Gastroesophageal sphincter (tissue), 4 donors: Measurements from ENCODE around the gene ECSIT. TPM values are rescaled to one million over a fixed set of nuclear protein-coding genes. Genes with fewer than 3 reads are reported as not detected.

Experiments
- ATAC-seq: fragments of 150-250 bp; one replicate; pipeline ENCODE4 v1.9.1; 2016; ENCODE audit warnings: mild to moderate bottlenecking, moderate library complexity
- H3K27ac ChIP-seq, 4 donors: fragments of 200-600 bp; sonication (generic) in 3 of 4; 1 replicate in 3 of 4; 2 replicates in 1 of 4; pipeline ENCODE4 v1.5.1; 2016 to 2019
- H3K27me3 ChIP-seq: fragments of 200-600 bp; sonication (generic); one replicate; pipeline ENCODE4 v1.5.1; 2019
- H3K36me3 ChIP-seq, 2 donors: fragments of 200-600 bp; sonication (generic); one replicate each; pipeline ENCODE4 v1.5.1; 2019; ENCODE audit warnings: control low read depth in 1 of 2
- H3K4me1 ChIP-seq, 3 donors: fragments of 200-600 bp; sonication (generic); 1 replicate in 2 of 3; 2 replicates in 1 of 3; pipeline ENCODE4 v1.5.1; 2016 to 2019; ENCODE audit warnings: control low read depth in 2 of 3
- H3K4me3 ChIP-seq, 2 donors: fragments of 200-600 bp; sonication (generic); one replicate each; pipeline ENCODE4 v1.5.1; 2019; ENCODE audit warnings: mild to moderate bottlenecking in 1 of 2, moderate library complexity in 1 of 2
- H3K9me3 ChIP-seq, 3 donors: fragments of 200-600 bp; sonication (generic); one replicate each; pipeline ENCODE4 v1.5.1; 2017 to 2019; ENCODE audit warnings: control low read depth in 2 of 3
- EP300 ChIP-seq: sonication (generic); formaldehyde crosslinking; IDR thresholded peaks from one replicate; pipeline ENCODE4 v1.6.1; 2017; ENCODE audit warnings: antibody characterized with exemption, mild to moderate bottlenecking
- POLR2A ChIP-seq, 2 donors: fragments of 450-650 bp; IDR thresholded peaks; one replicate each; pipeline ENCODE4 v1.6.1; 2017; ENCODE audit warnings: antibody characterized with exemption in 2 of 2, mild to moderate bottlenecking in 2 of 2, moderate library complexity in 1 of 2
- POLR2AphosphoS5 ChIP-seq: sonication (generic); formaldehyde crosslinking; IDR thresholded peaks from one replicate; pipeline ENCODE4 v1.6.1; 2017; ENCODE audit warnings: antibody characterized with exemption
- WGBS, 2 donors: methylation state at CpG; one replicate each; pipeline ENCODE4 v1.1.5; 2018; ENCODE audit warnings: low coverage in 1 of 2; 5-methylcytosine and 5-hydroxymethylcytosine counted together
- total RNA-seq, 4 donors: library from RNA; depleted of rRNA; stranded (reverse); fragments of >200 nt; gene quantifications; one replicate each; pipeline ENCODE4 v1.1.0, GENCODE V29; 2016
- TF ChIP-seq, protein P1 (sequence below), 4 experiments: fragments of 200-600 bp in 2 of 4; fragments of 450-650 bp in 2 of 4; sonication (generic) in 1 of 4; IDR thresholded peaks; one replicate each; pipeline ENCODE4 v1.5.1; 2017 to 2019; ENCODE audit warnings: antibody characterized with exemption in 4 of 4, mild to moderate bottlenecking in 2 of 4, moderate library complexity in 2 of 4

ECSIT gene
- total RNA-seq, 4 donors from 2014 or later = 50.1 to 88.3 (median 65.2) TPM

- ATAC-seq = no peak
- Histone ChIP-seq H3K27me3 (no peaks in the 10 kb centered on the region), H3K4me1 (peaks cover 0 to 5% (median 0%) of the 10 kb centered on the region in 3 donors), H3K9me3 (no peaks in the 10 kb centered on the region), H3K4me3 (no peak overlapping the region), H3K36me3 (peaks cover 0 to 64% of the 10 kb centered on the region in 2 donors), H3K27ac (no peak overlapping the region)
- TF ChIP-seq POLR2A (IDR thresholded peaks at IDR 0.05) = no peak
- TF ChIP-seq, protein P1, sequence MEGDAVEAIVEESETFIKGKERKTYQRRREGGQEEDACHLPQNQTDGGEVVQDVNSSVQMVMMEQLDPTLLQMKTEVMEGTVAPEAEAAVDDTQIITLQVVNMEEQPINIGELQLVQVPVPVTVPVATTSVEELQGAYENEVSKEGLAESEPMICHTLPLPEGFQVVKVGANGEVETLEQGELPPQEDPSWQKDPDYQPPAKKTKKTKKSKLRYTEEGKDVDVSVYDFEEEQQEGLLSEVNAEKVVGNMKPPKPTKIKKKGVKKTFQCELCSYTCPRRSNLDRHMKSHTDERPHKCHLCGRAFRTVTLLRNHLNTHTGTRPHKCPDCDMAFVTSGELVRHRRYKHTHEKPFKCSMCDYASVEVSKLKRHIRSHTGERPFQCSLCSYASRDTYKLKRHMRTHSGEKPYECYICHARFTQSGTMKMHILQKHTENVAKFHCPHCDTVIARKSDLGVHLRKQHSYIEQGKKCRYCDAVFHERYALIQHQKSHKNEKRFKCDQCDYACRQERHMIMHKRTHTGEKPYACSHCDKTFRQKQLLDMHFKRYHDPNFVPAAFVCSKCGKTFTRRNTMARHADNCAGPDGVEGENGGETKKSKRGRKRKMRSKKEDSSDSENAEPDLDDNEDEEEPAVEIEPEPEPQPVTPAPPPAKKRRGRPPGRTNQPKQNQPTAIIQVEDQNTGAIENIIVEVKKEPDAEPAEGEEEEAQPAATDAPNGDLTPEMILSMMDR (IDR thresholded peaks at IDR 0.05) = no peak
- no peak for TF ChIP-seq POLR2AphosphoS5
- TF ChIP-seq EP300 = no peak
- 95 to 100% methylated on average over 2 to 4 of the region's 6 CpGs for WGBS, 2 donors
Measured at GRCh38 chr19:11499220-11499726, 29.7 kb downstream of the ECSIT start.

DNA sequence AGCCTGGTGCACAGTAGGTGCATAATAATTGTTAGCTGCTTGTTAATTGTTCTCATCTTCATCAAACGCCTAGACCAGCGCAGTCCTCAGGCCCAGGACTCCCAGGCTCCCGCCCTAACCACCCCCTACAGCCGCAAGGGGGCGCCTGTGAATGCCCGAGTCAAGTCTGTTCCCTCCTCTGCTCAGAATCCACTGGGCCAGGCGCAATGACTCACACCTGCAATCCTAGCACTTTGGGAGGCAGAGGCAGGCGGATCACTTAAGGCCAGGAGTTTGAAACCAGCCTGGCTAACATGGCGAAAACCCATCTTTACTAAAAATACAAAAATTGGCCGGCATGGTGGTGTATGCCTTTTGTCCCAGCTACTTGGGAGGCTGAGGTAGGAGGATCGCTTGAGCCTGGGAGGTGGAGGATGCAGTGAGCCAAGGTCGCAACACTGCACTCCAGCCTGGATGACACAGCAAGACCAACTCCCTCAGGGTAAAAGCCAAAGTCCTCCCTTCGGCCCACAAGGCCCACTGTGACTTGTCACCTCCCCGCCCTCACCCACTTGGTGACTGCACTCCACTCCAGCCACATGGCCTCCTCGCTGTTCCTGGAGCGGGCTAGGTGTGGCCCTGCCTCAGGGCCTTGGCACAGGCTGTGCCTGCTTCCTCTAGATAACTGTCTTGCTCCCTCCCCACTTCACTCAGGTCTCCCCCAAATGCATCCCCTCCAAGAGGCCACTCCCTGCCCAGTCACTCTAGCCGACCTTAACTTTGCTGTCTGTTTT lies 32.4 kb downstream of the ECSIT start:
- Histone ChIP-seq H3K36me3 (peaks cover 0 to 77% of the 10 kb centered on the region in 2 donors), H3K9me3 (no peaks in the 10 kb centered on the region), H3K27me3 (no peaks in the 10 kb centered on the region), H3K27ac (no peak overlapping the region), H3K4me1 (peaks cover 0 to 4% (median 0%) of the 10 kb centered on the region in 3 donors), H3K4me3 (no peak overlapping the region)
- TF ChIP-seq EP300 = no peak
- TF ChIP-seq POLR2A (IDR thresholded peaks at IDR 0.05) = no peak
- TF ChIP-seq POLR2AphosphoS5 = no peak
- TF ChIP-seq, protein P1 (IDR thresholded peaks at IDR 0.05) = peak in 3 of 4 experiments; percentile 65 to 77 (median 70)
- peak; percentile 81 for ATAC-seq
- WGBS, 2 donors = 56 to 94% methylated on average over 3 to 11 of the region's 17 CpGs

DNA sequence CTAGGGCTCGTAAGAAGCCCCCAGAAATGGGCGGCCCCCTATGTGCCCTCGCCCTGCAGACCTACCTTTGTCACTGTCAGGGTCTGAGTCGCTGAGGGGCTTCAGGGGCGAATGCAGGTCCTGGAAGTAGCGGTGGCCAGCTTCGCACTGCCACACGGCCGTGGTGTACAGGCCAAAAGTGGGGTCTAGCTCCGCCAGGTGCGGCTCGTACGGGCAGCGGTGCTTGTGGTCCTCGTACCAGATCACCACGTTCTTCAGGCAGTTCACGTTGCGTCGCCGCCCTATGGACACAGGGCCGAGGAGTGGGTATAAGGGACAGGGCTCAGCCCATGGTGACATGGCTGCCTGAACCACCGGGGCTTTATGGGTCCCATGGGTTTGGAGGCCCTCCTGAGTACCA lies 33.0 kb downstream of the ECSIT start:
- Histone ChIP-seq H3K36me3 (peaks cover 0 to 79% of the 10 kb centered on the region in 2 donors), H3K9me3 (no peaks in the 10 kb centered on the region), H3K27ac (no peak overlapping the region), H3K4me3 (no peak overlapping the region), H3K4me1 (peaks cover 0 to 4% (median 0%) of the 10 kb centered on the region in 3 donors), H3K27me3 (no peaks in the 10 kb centered on the region)
- TF ChIP-seq, protein P1 (IDR thresholded peaks at IDR 0.05) = no peak
- no peak for TF ChIP-seq POLR2AphosphoS5
- no peak for TF ChIP-seq POLR2A (IDR thresholded peaks at IDR 0.05)
- TF ChIP-seq EP300 = no peak
- 100% methylated on average over 2 of the region's 22 CpGs; no CpG with 5 or more reads in 1 of the 2 donors for WGBS, 2 donors
- no peak for ATAC-seq

GRCh38 chr19:11495481-11495880 lies 33.5 kb downstream of the ECSIT start:
- Histone ChIP-seq H3K27me3 (no peaks in the 10 kb centered on the region), H3K9me3 (no peaks in the 10 kb centered on the region), H3K27ac (no peak overlapping the region), H3K4me3 (no peak overlapping the region), H3K4me1 (peaks cover 0 to 4% (median 0%) of the 10 kb centered on the region in 3 donors), H3K36me3 (peaks cover 0 to 83% of the 10 kb centered on the region in 2 donors)
- no peak for TF ChIP-seq EP300
- TF ChIP-seq POLR2A (IDR thresholded peaks at IDR 0.05) = no peak
- no peak for TF ChIP-seq POLR2AphosphoS5
- TF ChIP-seq, protein P1 (IDR thresholded peaks at IDR 0.05) = no peak
- 80 to 100% methylated on average over 1 to 2 of the region's 10 CpGs for WGBS, 2 donors
- no peak for ATAC-seq
